Activated CD8-positive, alpha-beta memory T cell treated with anti-CD3 and anti-CD28 coated beads for 4 hours (primary cell): Measurements from ENCODE around the gene RYR3.

Experiments
- DNase-seq, 2 donors: peaks; one replicate each; pipeline ENCODE4 v3.0.0-alpha.2; 2020; ENCODE audit warnings: low read depth in 2 of 2

The RYR3 gene

DNA sequence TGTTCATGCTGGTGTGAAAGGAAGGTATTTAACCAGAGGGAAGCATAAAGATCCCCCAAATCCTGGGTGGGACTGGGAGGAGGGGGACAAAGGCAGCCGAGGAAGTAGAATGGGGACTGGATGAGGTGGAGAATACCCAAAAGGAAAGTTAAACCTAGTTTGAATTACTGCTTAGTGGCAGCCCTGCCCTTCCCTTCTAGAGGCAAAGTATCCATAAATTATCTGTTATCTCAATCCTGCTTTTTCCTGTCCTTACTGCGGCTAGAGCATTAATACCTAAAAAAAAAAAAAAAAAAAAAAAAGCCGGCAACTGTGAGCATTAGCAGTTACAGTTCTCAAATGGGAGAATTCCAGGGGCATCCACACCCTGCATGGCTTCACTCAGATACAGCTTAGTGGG lies 139.0 kb downstream of the RYR3 start:
- no peak for DNase-seq

DNA sequence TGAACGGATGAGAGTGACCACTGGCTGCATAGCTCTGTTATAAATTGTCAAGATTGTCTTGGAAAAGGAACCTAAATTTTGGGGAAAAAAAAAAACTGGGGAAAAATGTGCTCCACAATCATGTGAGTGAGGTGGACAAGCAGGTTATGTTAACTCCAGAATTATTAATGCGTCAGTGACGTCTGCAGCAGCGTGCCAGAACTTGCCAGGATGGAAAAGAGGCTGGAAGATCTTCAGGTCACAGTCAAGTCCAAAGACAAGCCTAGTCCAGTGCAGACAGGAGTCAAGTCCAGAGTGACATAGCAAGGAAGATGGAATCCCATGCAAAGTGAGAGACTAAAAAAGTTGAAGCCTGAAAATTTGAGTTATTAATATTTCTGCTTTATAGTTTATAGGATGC lies 140.6 kb downstream of the RYR3 start:
- DNase-seq: no peak

DNA sequence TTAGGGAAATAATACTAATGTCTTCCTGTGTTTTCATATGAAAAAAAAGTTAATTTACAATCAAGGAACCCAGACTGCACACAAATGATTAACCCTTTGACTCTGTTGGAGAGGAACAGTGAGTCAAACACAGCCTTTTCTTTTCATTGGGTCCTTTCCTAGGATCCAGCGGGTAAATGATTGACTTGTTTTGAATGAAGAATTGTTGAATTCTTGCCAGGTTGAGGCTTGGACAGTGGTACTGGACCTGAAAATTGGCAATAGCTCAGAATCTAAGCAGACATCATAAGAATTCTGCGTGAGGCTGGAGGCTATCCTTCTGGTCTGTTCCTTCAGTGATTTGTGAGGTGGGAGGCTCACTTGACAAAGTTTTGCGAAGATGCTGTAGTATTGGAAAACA lies 143.0 kb downstream of the RYR3 start:
- no peak for DNase-seq

DNA sequence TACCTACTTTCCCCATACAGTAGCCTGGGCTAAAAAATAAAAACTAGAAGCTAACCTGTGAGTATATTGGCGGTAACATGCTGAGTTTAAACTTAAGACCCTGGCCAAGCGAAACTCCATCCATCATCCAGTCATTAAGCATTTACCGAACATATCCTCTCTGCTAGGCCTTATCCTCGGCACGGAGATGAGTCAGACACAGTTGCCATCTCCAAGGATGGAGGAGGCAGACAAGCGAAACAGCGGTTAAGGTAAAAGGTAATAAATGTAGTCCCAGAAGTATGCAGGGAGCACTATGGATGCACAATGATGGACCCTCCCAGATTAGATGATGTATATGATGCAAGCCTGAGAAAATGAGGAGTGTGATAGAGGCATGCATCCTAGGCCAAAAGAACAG lies 143.6 kb downstream of the RYR3 start:
- DNase-seq: no peak

DNA sequence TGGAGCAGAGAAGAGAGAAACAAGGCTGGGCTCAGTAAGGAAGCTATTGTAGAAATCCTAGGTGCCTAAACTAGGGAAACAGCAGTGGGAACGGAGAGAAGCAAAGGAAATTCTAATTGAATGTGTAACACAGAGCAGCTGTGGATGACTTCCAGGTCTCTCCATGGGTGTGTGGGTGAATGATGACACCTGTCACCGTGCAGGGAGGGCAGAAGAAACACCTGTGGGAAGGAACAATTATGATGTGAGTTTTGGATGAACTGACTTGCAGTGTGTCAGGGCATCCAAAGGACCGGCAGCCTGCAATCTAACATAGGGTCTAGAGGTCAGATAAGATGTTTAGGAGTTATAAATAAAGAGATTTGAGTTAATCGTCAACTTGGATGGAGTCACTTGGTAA lies 144.2 kb downstream of the RYR3 start:
- no peak for DNase-seq

DNA sequence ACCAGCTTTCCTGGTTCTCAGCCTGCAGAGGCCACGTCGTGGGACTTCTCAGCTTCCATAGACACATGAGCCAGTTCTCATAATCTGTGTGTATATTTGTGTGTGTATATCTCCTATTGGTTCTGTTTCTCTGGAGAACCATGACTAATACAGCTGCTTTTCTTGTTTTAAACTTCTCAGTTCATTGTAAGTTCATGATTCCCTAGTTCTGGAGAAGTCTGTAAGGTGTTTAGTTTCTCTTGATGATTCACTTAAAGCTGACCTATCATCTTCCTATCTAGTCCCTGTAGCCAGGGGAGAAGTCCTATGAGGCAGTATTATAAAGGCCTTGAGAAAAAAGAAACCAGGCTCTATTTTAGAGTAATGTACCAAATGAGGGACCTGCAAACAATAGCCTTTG lies 147.7 kb downstream of the RYR3 start:
- DNase-seq: no peak

DNA sequence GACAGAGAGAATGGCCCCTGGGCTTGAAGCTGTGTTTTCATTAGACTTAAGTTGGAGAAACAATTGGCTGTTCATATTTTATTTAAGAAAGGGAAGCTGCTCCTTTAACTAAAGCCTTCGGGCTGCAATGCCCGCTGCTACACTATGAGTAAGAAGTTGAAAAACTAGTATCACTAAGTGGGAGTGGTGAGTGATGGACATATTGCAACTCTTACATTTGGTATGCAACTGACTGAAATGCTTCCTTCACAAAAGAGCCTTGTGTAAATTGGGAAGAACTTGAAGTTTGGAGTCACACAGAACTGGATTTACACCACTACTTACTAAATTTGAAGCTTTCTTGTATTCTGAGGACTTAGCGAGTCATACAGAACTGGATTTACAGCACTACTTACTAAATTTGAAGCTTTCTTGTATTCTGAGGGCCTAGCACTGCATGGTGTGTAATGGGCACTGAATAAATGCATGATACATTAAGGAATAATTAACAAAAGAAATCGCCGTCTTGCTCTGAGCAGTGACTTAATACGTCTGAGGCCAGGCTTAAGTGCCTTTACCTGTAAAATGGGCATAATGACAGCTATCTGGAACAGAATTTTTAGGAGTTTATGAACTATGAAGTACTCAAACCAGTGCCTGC lies 149.5 kb downstream of the RYR3 start:
- no peak for DNase-seq

DNA sequence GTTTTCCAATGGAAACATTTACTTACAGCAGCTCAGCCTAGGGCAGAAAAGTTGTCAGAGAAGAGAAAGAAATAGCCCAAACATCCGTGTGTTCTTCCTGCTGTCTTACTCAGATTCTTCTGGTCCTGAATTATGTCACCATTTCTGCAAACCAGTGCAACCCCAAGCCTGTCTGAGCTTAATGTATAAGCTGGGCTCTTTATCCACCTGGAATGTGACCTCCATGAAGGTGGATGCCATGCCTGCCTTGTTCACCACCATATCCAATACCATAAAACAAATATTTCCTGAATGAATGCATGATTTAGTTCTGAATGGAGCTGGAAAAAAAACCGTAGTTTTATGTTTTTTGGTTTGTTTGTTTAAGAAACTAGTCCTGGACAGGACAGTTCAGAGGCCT lies 150.9 kb downstream of the RYR3 start:
- no peak for DNase-seq

DNA sequence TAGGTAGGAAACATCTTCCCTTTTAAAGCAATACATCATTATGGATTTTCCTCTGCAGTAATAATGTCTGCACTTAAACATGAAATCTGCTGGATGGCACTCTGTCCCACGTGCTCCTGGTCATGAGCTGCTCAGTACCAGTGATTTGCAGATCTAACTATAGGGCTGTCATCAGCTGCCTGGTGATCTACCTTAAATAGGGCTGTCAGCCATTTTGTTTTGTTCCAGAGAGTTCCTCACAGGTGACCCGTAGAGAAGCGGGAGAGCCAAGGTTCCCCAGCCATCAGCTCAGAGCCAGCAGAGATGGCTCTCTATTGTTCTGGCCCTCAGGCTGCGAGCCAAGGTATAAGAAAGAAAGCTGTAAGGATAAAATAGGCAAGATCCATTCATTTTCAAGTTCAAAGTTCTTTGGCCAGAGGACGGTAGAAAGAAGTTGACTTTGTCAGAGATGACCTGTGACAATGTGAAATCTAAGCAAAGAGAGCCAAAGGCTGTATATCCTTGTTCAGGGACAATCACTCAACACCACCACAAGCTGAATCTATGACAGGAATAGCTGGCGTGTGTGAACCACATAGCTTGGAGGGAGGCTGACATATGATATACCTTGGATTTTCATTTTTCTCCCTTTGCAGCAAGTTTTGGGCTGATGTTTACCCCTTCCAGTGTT lies 156.5 kb downstream of the RYR3 start:
- DNase-seq: no peak

DNA sequence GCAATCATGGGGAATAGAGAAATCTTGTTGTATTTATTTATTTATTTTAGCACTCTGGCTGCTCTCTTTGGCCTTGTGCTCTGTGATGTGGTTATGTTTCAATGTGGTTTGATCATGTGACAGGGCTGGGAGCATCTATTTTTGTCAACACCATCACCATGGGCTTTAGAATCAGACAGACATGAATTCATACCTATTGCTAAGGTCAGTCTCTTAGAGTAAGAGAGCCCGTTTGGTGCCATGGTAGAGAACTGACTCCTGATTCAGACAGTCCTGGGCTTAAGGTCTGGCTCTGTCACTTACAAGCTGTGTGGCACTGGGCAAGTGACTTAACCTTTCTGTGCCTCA lies 157.0 kb downstream of the RYR3 start:
- no peak for DNase-seq

DNA sequence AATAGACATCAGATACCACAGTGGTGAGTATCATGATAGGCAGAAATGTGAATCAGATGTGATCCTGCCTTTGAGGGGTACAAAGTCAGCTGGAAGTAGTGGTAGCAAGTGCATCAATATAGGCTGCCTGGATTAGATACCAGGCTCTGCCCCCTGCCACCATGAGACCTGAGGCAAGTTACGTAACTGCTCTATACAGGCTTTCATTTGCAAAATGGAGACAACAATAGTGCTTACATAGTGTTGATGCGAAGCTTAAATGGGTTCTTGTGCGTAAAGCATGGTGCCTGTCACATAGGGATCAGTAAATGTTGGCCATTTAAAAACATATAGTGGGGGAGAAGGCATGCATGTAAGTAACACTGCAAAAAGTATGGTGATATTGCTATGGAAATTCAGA lies 158.0 kb downstream of the RYR3 start:
- no peak for DNase-seq

DNA sequence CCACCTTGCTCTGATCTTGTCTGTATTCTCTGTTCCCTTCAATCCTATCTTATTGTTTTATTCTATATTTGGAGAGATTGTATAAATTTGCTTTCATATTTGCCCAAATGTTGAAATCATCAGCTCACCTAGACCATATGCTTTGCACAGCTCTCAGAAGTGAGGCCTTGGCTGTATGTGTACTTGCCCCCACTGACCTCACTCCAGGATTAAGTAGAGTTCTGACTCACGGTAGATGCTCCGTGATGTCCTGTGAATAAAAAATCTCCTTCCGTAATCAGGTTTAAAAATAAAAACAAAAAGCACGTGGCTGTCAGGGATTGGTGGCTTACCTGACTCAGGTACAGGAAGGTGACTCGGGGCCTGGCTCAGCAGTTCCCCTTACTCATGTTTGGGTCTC lies 162.2 kb downstream of the RYR3 start:
- no peak for DNase-seq

DNA sequence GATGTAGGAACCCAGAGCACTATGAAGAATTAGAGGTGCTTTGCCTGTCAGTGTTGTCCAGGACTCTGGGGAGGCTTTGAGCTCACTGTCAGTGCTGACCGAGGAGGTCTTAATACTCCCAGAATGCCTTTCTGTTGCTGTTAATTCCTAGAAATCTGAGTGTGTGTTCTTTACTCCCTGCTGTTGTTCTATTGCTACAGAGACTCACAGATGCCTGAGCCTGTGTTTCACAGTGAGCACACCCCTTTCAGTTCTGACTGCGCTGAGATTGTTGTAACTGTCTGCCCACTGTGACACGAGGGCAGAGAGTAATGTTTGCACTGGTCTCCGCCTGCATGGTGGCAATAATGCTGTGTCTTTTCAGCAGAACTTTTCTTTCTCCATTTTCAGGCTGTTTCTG lies 162.9 kb downstream of the RYR3 start:
- no peak for DNase-seq

DNA sequence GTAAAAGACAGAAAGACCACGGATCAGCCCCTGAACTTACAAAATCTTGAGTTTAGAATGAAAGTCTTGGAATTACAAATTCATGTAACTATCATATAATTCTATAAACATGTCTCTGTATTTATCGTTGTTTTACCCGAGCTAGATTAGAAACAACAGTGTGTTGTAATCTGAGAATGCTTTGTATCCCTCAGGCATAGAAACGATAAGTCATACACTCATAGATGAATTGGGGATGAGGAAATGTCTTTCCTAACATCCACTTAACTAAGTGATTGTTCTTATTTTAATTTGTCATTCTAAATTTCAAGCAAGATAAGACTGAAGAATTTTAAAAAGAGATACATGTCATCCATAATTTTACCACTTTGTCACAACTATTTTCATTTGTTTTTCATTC lies 165.3 kb downstream of the RYR3 start:
- no peak for DNase-seq

DNA sequence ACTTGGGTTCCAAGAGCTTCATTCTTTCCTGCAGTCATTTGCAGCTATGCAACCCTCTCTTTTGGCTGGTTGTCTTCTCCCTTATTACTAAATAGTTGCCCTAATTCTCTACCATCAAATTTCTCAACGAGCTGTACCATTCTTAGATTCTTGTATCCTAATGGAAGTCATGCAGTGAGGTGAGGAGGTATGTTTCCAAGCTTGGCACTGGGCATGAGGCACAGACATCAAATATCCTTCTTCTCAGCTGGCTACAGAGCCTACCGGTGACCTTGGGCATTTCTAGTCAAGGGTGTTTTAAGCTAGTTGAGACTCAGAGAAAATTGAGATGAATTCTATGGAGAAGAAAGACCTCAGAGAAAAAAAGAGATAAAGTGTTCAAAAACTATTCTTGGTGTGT lies 166.1 kb downstream of the RYR3 start:
- DNase-seq: no peak

DNA sequence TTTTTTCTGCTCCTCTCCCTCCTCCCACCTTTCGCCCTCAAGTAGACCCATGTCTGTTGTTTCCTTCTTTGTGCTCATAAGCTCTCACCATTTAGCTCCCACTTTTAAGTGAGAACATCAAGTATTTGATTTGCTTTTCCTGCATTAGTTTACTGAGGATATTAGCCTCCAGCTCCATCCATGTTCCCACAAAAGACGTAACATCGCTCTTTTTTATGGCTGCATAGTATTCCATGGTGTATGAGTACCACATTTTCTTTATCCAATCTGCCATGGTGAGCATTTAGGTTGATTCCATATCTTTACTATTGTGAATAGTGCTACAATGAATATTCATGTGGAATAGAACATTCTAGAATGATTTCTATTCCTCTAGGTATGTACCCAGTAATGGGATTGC lies 178.6 kb downstream of the RYR3 start:
- no peak for DNase-seq

DNA sequence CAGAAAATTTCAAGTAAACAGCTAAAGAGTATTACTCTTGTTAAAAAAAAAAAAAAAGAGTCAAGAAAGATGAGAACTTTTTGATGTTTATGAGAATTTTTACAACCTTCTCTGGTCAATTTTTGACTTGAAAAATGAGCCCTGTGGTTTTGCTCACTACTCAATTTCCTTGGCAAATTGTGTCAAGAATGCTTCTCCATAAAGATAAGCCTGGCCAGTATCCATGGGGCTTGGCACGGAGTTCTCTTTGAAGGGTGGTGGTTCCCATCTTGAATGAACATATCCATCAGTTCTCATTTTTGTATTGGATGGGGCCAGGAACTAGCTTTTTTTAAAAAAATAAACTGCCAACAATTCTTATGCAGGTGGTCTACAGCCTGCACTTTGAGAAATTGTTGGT lies 179.9 kb downstream of the RYR3 start:
- DNase-seq: no peak

DNA sequence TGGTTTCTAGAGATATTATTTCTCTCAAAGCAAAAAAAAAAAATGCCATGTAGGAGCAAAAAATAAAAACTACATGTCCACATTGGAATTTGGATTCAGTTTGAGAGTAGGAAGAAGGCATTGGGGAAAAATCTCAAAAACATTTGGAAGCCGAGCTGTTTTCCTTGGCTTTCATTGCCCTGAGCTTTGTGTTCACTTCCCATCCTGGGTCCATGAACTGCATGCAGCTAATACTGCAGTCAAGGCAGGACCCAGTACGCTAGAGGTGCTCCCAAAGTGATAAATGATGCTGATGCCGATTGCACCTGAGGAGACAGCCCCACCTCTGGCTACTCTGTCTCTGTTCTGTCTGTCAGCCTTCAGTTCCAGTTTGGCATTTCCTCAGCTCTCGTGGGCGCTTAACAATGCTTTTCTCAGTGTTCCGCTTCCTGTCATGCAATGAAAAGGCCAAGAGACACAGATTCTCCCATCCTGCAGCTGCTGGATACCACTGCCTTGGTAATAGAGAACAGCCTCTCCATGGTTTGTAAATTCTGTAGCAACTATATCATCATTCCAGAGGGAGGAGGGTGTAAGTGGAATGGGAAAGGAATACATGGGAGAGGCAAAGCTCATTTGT lies 181.8 kb downstream of the RYR3 start:
- DNase-seq: no peak

DNA sequence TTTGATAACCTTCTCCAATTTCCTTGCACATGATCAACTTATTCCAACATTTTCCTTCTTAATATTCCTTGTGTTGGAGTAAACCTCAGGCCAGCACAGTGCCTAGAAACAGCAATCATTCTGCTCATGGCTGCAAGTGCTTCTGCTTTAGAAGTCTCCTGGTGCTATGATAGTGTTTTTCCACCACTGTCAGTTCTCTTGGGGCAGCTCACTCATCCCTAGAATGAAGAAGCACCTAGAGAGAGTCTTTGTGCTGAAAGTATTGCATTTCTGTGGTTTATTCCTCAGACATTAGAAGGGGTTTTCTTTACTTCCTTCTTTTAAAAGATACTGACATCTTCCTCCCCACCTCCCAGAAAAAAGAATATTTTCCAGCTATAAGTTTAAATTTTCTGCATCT lies 183.5 kb downstream of the RYR3 start:
- DNase-seq: no peak

DNA sequence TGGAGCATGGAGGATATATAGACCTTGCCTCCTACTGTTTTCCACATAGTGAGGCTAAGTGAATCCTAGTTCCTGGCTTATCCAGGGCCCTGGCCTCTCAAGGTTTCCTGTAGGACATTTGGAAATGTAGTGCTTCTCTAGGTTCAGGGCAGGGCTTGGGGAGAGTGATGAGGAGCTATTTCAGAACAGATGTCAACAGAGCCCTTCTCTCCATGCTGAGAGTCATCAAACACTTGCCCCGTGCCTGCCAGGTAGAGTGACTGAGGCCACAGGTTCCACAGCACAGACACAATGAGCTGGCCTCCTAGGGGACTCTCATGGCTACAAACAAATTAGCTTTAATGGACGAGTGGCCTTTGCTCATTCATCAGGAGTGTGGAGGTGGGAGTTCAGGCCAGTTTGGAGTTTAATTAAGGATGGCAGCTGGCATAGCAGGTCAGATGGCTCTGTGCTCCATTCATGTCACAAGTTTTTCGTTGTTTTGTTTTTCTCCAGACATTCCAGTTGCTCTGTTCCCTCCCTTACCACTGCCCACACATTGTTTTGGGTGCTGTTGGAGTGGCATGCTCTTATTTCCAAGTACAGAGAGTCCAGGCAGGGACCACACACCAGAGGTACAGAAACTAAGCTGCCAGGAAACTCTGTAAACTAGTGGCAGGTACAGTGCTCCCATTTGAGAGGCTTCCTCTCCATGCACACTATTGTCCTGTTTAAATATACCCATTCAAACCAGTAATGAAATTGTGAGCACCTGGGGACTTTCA lies 189.8 kb downstream of the RYR3 start:
- no peak for DNase-seq

DNA sequence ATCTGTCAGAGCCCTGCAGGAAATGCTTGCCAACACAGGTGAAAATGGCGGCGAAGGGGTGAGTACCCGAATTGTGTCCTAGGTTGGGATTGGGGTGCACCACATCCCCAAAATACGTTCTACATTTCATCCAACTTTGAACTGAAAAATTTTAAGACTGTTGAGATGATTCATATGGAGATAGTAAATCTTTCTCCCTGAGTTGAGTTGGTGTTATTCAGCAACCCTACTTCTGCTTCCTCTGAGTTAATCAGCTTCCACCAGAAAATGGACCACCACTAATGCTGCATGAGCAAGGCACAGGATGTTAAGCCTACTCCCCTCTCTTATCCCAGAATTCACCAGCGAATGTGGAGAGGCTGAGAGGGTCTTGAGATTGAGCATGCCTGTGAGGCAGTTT lies 192.9 kb downstream of the RYR3 start:
- no peak for DNase-seq

DNA sequence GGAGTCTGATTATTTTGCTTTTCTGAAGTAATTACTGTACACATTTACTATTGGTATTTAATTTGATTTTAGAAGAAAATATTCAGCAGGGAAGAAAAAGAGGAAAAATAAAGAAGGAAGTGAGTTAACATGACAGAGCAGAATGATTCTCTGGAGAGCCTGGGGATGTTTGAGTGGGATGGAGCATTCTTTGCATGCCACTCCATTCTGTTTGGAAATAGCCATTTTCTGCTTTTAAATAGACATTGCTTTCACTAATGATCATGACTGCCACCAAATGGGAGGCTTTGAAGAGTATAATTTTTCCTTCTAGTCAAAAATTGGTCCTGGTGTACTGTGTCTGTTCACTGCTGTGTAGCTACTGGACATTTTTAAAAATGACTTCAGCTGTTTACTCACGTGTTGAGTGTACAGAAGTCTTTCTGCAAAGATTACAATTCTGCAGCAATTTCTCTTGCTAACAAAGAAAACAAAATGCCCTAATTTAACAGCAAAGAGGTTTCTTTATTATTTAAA lies 196.1 kb downstream of the RYR3 start:
- no peak for DNase-seq

DNA sequence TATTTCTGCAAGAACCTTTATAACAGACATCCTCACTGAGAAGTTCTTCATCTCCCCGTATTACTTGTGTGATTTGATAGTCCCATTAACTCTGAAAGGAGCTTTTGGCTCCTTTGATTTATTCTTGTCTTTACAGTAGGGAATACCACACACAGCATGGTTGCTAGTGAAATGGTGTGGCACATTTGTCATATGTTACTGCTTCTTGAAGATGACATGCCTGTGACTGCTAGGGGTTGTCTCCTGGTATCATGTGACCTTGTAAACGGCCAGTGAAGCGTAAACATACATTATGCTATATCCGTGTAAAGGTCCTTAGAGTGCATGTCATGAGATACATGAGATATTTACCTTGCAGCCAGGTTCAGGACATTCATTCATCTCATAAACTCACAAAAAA lies 197.9 kb downstream of the RYR3 start:
- DNase-seq: no peak
